ENCODE data around the gene PRKAR1B.
"Not testable (repeated sequence)": the region's sequence is repeated elsewhere in the genome, so short reads cannot be mapped to it uniquely, and the experiment has no call there.

The PRKAR1B gene

GRCh38 chr7:556837-557557, 170.1 kb downstream of the PRKAR1B start:
- DNase-seq (ENCODE audit: low read depth, low spot score): no peak

GRCh38 chr7:556291-556826, 170.7 kb downstream of the PRKAR1B start:
- DNase-seq (ENCODE audit: low read depth, low spot score): no peak

- no peak for DNase-seq (ENCODE audit: low read depth, low spot score)
Observed at GRCh38 chr7:555551-556160, 171.4 kb downstream of the PRKAR1B start.

GRCh38 chr7:553636-554111, 173.4 kb downstream of the PRKAR1B start:
- DNase-seq (ENCODE audit: low read depth, low spot score): no peak

DNA sequence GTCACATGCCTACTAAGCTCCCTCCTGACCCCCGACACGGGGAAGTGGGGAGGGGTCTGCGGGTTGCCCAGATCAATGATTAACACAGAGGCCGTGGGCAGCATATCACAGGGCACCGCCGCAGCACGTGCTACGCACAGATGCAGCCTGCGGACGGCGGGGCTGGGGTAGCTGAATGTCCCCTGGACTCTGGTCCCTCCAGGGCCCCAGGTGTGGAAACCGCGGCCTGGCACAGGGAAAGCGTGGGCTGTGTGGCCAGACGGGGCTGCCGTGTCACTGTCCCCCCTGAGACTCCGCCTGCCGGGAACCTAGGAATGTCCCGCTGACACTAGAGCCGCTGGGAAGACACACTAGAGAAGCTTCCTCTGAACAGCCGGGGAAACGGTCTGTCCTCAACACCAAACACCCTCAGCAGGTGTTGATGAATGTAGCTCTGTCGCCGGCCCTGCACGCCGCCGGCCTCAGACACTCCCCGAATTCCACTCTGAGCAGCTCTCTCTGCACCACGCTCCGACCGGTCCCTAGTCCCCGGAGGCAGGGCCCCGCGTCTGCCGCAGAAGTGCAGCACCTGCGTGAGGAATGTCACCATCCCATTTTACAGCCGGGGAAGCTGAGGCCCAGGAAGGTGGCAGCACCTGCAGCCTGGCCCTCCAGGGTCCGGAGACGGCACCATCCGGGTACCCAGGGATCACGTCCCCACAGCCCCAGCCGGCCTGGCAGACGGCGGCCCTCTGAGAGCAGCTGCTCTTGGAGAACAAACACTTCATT, 174.0 kb downstream of the PRKAR1B start:
- DNase-seq (ENCODE audit: low read depth, low spot score): no peak

DNA sequence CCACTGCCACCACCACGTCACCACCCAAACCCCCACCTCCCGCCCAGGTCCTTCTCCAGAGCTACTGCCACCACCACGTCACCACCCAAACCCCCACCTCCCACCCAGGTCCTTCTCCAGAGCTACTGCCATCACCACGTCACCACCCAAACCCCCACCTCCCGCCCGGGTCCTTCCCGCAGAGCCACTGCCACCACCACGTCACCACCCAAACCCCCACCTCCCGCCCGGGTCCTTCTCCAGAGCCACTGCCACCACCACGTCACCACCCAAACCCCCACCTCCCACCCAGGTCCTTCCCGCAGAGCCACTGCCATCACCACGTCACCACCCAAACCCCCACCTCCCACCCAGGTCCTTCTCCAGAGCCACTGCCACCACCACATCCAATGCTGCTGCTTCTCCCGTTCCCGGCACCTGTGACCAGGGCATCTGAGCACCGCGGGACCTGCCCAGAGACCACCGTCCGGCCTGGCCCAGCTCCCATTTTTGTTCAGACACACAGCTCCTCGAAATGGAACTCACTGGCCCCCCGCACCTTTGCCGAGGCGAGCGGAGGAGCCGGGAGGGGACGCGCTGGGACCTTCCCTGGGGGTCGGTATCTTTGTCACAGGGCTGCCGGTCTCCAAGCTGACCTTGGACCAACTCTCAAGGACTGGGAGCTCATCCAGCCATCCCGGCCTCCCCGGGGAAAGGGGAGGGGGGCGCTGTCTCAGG, 174.8 kb downstream of the PRKAR1B start:
- DNase-seq (ENCODE audit: low read depth, low spot score): not testable (repeated sequence)

GRCh38 chr7:551615-551970, 175.5 kb downstream of the PRKAR1B start:
- not testable (repeated sequence) for DNase-seq (ENCODE audit: low read depth, low spot score)

DNA sequence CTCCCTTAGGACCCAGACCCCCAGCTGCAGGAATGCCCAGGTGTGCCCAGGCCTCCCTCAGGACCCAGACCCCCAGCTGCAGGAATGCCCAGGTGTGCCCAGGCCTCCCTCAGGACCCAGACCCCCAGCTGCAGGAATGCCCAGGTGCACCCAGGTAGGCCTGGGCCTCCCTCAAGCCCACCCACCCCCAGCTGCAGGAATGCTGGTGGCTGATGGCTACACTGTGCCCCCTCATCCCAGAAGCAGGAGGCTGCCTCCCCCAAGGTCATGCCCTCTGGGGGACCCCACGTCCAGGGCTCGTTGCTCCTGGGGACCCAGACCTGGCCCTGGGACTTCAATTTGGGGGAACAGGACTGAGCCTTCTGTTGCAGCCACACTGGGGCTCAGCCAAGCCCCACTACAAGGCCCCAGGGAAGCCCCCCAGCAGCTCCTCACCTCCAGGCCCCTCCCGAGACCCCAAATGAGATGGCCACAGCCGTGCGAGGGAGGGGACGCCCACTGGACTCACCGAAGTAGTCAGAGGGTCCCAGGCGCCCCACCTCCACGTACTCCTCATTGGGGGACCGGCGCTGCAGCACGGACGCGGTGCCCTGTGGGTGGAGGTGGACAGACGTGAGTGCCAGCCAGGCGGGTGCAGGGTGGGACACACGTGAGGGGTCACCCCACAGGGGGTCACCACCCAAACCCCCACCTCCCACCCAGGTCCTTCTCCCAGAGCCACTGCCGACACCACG, 176.0 kb downstream of the PRKAR1B start:
- DNase-seq (ENCODE audit: low read depth, low spot score): no peak

- DNase-seq (ENCODE audit: low read depth, low spot score): no peak
Observed at GRCh38 chr7:549891-550625, 177.0 kb downstream of the PRKAR1B start.

DNA sequence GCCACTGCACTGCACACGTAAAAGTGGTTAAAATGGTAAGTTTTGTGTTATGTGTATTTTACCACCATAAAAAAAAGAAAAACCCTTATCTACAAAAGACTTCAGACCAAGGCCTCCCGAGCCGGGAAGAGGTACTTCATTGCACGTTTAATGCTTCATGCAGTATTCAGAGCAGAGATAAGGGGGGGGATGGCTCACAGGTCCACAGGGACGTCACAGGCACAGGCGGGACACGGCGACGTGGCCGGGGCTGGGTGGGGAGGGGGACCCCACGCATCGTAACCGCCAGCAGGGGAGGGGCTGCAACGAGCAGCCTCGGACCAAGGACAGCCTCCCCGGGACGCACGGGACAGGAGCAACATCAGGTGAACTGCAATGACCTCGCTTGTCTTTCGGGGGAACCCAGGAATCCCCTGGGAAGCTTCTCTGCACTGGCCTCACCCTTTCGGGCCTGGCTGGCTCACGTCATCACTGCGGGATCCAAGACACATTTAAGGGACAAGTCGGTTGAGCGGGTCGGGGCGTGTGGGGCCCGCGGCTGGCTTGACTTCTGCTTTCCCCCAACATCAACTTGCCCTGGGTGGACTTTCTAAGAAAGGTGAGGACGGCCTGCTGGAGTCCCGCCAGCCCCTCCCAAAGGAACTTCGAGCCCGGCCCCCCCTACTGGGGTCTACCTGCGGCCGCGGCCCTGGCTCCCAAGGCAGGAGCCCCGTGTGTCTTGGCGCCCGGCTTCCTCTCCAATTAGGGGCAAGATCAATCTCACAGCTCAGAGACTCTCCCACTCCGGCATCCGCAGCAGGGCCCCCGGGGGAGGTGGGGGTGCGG, 177.8 kb downstream of the PRKAR1B start:
- no peak for DNase-seq (ENCODE audit: low read depth, low spot score)

- no peak for DNase-seq (ENCODE audit: low read depth, low spot score)
Observed at GRCh38 chr7:548401-548800, 178.7 kb downstream of the PRKAR1B start.

DNA sequence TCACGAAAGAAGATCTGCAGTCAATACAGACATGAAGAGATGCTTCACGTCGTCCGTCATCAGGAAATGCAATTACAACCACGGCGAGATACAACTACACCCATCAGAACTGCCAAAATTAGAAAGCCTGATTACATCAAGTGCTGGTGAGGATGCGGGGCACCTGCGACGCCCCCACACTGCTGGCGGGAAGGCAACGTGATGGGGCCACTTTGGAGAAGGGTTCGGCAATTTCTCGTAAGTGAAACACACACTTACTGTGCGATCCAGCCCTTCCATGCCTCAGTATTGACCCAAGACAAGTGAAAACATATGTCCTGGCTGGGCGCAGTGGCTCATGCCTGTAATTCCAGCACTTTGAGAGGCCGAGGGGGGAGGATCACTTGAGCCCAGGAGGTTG, 181.6 kb downstream of the PRKAR1B start:
- DNase-seq (ENCODE audit: low read depth, low spot score): no peak

DNA sequence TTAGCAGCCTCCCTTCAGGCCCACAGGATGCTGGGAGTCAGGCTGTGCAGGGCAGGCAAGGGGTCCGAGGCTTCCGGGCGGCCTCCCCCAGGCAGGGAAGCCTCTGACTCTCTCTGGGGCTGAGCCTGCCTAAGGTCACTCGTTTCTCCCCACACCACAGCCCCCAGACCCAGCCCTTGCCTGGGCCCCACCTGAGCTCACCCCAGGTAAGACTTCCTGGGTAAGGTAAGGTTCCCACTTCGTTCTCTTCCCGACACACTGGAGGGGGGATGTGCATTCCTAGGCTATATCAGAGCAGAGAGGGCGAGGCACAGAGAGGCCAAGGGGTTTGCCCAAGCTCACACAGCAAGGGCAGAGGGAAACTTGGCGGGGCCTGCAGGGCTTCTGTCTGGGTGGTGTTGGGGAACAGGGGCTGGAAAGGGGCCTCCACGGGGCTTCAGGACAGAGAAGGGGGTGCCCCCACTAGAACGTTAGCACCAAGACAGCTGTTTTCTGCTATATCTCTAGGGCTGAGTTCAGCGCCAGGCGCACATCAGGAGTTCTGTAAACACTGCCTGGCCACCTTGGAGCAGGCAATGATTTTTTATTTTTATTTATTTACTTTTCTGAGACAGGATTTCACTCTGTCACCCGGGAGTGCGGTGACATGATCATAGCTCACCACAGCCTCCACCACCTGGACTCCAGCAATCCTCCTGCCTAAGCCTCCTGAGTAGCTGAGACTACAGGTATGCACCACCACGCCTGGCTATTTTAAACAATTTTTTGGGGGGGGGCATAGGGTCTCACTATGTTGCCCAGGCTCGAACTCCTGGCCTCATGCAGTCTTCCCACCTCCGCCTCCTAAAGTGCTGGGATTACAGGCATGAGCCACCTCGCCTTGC, 182.5 kb downstream of the PRKAR1B start:
- no peak for DNase-seq (ENCODE audit: low read depth, low spot score)

DNA sequence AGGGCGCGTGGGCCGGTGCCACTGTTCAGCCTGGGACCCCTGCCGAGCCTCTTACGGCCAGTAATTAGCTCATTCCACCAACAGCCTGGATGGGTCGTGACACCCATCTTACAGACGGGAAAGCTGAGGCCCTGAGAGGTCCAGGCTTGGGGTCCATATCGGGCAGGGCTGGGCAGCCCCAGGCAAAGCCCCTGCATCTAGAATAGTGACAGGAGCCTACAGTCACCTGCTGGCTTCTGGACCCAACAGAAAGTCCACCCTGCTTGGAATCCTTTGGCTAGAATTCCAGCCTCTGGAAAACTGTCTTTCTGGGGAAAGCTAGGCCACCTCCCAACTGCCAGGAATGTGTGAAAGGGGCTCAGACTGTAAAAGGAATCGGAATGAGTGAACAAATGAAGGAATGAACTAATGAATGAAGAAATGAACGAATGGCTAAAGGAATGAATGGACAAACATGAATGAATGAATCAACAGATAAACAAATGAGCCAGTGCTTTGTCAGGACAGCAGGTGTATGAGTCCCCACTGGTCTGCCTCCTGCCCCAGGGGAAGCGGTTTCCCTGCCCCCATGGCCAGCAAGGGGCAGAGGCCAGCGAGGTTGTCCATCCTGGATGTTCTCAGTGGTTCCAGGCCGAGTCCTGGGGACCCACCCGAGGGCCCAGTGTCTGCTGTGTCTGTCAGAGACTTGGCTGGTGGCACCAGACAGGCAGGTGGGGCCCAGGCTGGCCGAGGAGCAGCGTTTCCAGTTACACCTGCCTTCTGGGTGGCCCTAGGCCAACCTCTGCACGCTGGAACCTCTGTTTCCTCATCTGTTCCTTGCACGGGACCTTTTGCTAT, 183.4 kb downstream of the PRKAR1B start:
- no peak for DNase-seq (ENCODE audit: low read depth, low spot score)

GRCh38 chr7:542713-543500, 184.2 kb downstream of the PRKAR1B start:
- no peak for DNase-seq (ENCODE audit: low read depth, low spot score)

- no peak for DNase-seq (ENCODE audit: low read depth, low spot score)
Observed at GRCh38 chr7:542131-542712, 184.9 kb downstream of the PRKAR1B start.

Measured in activated naive CD8-positive, alpha-beta T cell treated with anti-CD3 and anti-CD28 coated beads, Interleukin-2, amount 50 U/mL, for 16 hours (primary cell).